HG02885 (cell line): ENCODE data around the gene PRR22.

Source experiments
- ATAC-seq: cut with Tn5 transposase; IDR thresholded peaks from one replicate; pipeline ENCODE4 v1.9.1; 2021; ENCODE audit warnings: mild to moderate bottlenecking; ENCODE audit not compliant: unreplicated experiment, poor library complexity

The PRR22 gene

GRCh38 chr19:5784581-5785147 lies at the start of gene PRR22:
Gene PRR22, minus strand, starts transcription at chr19:5784746. Its CDS starts 86 bp downstream, at chr19:5784660.
- ATAC-seq: no peak

- ATAC-seq: no peak
Observed at GRCh38 chr19:5832527-5833216, 48.1 kb upstream of the PRR22 start.

DNA sequence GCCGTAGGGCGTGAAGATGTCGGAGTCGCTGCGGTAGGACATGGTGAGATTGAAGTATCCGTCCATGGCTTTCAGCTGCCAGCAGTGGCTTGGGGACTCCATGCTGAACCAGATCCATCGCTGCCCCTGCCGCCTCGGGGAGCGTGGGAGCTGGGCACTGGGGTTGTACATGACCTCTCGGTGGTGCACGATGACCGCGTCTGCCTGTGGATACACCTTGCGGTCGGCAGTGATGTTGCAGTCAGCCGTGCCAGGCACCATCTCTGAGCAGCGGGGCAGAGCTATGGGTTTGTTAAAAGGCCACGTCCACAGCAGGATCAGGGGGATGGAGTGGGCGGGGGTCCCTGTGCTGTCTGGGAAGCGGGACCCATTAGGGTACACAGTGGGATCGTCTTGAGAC lies 47.5 kb upstream of the PRR22 start:
- ATAC-seq: no peak

DNA sequence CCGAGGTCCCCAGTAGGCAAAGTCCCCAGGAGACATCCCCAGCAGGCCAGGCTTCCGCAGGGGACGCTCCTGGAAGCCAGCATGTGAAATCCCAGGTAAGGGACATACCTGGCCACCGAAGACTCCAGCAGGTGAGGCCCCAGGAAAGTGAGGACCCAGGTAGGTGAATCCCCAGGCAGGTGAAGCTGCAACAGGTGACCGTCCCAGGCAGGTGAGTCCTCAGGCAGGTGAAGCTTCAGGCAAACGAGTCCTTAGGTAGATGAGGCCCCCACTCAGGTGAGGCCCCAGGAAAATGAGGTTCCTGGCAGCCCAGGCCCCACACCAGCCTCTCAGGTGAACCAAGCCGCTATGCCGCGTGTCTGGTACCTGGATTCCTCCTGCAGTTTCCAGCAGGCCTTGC lies 46.6 kb upstream of the PRR22 start:
- ATAC-seq: no peak

DNA sequence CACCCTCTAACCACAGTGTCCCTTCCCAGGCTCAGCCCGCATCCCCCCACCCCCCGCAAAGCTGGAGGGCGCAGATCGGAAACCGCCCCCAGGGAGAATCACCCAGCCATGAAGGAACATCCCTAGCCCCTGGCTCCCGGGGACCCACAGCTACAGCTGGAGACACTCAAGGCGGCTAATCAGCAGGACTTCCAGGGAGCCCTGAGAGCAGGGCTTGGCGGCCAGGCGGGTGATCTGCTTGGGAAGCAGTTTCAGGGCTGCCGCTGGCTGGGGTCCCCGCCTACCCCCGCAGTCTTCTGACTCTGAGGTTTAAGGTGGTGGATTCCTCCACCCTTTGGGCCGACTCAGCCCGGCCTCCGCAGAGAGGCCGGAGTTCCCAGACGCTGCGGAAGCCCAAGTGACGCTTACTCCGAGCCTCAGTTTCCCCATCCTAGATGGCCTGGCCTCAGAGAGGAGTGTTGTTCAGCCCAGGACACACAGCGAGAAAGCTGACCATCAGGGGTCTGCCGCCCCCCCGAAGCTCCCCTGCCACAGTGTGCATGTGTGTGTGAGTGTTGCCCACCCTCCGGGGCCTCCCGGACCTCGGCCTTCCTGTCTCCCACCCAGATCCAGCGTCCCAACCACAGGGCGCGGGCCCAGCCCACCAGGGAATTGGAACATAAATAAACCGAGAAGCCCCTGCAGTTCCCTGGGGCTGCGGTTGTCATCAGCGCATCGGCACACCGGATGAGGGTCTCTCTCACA lies 45.2 kb upstream of the PRR22 start:
- no peak for ATAC-seq

GRCh38 chr19:5828661-5829566 lies 44.4 kb upstream of the PRR22 start:
- no peak for ATAC-seq

- peak; percentile 67 for ATAC-seq
Observed at GRCh38 chr19:5827891-5828660, 43.5 kb upstream of the PRR22 start.

DNA sequence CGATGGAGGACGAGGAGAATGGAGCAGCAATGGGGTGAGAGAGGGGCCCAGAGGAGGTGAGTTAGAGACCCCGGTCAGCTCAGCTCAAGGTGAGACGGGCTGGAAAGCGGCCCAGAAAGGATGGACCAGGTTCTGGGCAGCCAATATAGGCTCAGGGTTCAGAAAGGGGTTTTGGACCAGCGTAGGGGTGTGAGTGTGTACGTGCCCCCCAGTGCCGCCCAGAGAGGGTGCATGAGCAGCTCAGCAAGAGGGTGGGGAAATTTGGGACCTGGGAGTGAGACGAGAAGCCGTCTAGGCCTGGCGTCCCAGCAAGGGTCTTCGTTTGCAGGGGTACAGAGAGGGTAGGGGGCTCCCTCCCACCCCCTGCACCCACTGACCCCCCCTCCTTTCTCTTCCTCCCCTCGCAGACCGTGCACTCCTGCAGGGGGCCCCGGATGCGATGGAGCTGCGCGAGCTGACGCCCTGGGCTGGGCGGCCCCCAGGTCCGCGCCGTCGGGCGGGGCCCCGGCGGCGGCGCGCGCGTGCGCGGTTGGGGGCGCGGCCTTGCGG lies 42.9 kb upstream of the PRR22 start:
- no peak for ATAC-seq

DNA sequence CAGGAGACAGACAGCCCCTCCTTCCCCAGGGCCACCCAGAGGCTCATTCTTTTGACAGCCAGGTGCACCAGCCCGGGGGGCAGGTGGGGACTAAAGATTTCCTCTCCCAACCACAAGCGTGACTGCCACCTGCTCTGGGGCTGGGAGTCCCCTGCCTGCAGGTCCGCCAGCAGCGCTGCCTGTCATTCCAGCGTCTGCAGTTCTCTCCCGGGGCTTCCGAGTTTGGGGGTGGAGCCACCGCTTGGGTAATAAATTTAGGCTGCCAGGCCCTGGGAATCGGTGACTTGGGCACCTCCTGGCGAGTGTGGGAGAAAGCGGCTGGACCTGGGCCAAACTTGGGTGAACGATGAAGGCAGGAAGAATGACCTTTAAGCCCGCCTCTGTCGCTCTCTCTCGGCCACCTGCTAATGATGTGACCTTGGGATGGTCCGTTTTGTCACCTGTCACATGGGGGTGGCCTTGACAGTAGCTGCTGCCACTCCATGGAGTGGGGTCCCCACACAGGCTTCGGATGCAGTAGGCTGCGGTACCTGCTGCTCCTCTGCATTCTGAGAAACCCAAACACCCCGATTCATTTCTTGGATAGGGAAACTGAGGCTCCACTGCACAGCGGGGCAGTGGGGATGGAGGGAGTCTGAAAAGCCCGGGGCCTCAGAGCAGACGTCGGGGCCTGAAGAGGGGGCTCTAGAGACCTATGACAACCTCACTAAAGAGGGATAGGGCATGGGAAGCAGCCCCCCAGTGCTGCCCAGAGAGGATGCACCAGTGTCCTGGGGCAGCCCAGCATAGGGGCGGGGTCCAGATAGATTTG lies 42.2 kb upstream of the PRR22 start:
- no peak for ATAC-seq

DNA sequence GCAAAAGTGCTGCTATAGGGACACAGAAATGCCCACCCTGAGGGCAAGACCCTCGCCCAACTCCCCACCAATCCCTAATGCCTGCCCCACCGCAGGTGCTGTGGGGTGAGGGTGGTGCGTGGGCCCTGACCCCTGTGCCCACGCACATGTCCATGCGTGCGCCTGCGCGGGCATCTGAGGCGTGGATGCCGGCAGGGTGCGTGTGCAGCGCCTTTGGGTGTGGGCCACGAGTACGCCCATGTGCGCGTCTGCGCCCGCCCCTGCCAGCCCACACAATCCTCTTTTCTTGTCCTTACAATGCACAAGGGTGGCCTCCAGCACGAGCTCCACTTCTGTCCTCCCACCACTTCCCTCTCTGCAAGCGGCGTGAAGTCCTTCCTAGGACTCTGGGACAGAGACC lies 40.6 kb upstream of the PRR22 start:
- no peak for ATAC-seq

- no peak for ATAC-seq
Observed at GRCh38 chr19:5824751-5825150, 40.2 kb upstream of the PRR22 start.

DNA sequence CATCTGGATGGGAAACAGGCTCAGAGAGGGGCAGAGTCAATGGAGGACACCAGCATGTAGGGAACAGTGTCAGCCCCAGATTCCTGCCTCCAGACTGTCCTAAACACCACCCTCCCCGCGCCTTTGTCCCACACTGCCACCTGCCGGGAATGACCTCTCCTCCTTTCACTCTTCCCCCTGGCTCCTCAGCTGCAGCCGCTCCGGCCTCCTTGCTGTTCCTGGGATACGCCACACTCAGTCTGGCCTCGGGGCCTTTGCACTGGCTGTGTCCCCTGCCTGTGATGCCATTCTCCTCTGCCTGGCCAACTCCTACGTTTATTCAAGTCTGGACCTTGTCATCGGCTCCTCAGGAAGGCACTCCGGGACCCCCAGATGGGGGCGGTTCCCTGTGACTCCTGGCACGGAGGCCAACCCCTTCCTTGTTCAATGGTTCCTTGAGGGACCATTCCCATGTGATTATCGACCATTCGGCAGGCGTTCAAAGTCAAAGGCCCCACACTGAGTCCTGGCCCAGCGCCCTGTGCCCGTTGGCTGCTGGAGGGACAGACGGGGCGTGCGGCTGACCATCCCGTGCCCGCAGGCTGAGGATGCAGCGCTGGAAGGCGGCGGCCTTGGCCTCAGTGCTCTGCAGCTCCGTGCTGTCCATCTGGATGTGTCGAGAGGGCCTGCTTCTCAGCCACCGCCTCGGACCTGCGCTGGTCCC lies 39.2 kb upstream of the PRR22 start:
- ATAC-seq: no peak

GRCh38 chr19:5822181-5822844 lies 37.8 kb upstream of the PRR22 start:
- no peak for ATAC-seq

GRCh38 chr19:5821521-5822180 lies 37.1 kb upstream of the PRR22 start:
- ATAC-seq: no peak

DNA sequence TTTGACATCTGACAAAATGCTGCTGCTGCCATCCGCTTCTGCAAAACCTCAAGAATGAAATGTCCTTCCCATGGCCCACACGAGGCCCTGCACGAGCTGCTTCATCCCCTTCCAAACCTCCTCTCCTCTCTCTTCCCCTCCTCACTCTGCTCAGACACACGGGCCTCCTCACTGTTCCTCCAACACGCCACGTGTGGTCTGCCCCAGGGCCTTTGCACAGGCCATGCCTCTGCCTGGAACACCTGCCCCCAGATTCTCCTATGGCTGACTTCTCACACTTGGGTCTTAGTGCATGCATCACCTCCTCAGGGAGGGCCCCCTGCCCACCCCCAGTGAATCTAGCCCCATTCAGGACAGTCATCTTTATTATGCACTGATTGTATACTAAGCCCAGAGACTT lies 36.2 kb upstream of the PRR22 start:
- ATAC-seq: no peak

DNA sequence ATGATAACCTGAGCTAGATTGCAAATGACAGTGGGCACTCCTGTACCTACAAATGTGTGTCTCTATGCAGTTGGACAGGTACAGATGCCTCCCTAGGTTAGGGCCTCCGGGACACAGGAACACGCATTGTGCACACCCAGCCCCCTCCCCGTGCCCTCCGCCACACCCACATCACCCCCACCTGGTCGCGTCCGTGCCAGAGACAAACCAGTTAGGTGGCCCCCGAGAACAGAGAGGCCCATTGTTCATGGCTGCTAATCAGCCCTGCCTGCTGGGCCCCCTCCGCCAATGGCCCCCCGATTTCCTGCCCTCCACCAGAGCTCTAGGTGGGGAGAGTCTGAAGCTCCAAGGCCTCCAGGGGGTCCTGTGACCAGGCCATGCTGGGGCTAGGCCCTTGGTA lies 34.0 kb upstream of the PRR22 start:
- no peak for ATAC-seq

GRCh38 chr19:5817218-5817617 lies 32.7 kb upstream of the PRR22 start:
- ATAC-seq: no peak
